Keratinocyte (primary cell): ENCODE measurements around the gene CACNA1C. TPM values are rescaled to one million over a fixed set of nuclear protein-coding genes. Genes with fewer than 3 reads are reported as not detected.
A peak's percentile ranks its signal among the peaks of the same experiment; 100 is the strongest.

Source experiments
- DNase-seq: peaks from one replicate; pipeline ENCODE4 v3.0.0-alpha.2; 2011; ENCODE audit warnings: low read depth, missing footprints, low spot score
- FAIRE-seq: peaks from 2 replicates; lab custom pipeline; 2011; peaks lifted over from hg19 to GRCh38; lab: Jason Lieb, UNC
- H2AFZ ChIP-seq: 2 replicates; pipeline ENCODE4 v1.6.0; 2012; ENCODE audit warnings: low read length, control low read depth, inconsistent platforms; ENCODE audit not compliant: control insufficient read depth
- H3K27ac ChIP-seq: 2 replicates; pipeline ENCODE4 v1.5.1; 2011; ENCODE audit warnings: low read length; ENCODE audit not compliant: control insufficient read depth, insufficient read depth
- H3K27me3 ChIP-seq: 3 replicates; pipeline ENCODE4 v1.6.0; 2011; ENCODE audit warnings: low read length; ENCODE audit not compliant: control insufficient read depth, insufficient read depth; ENCODE audit errors: extremely low read depth
- H3K36me3 ChIP-seq, 2 experiments: 2 replicates in 1 of 2; 3 replicates in 1 of 2; pipeline ENCODE4 v1.5.1; 2011; ENCODE audit warnings: low read length in 2 of 2, mild to moderate bottlenecking in 1 of 2; ENCODE audit not compliant: control insufficient read depth in 2 of 2, insufficient read depth in 2 of 2; ENCODE audit errors: extremely low read depth in 1 of 2
- H3K4me1 ChIP-seq: 3 replicates; pipeline ENCODE4 v1.5.1; 2011; ENCODE audit warnings: low read length; ENCODE audit not compliant: control insufficient read depth, insufficient read depth; ENCODE audit errors: extremely low read depth
- H3K4me2 ChIP-seq: 3 replicates; pipeline ENCODE4 v1.6.0; 2011; ENCODE audit warnings: low read depth, low read length; ENCODE audit not compliant: control insufficient read depth, insufficient read depth; ENCODE audit errors: extremely low read depth
- H3K4me3 ChIP-seq, 3 experiments: fragments of 200-600 bp in 1 of 3; sonication (generic) in 1 of 3; 2 replicates in 2 of 3; 3 replicates in 1 of 3; pipeline ENCODE4 v1.5.1; 2011 to 2016; ENCODE audit warnings: low read length in 3 of 3, mild to moderate bottlenecking in 3 of 3, control low read depth in 2 of 3, inconsistent platforms in 1 of 3, low read depth in 1 of 3, mixed read lengths in 1 of 3, mixed run types in 1 of 3, moderate library complexity in 1 of 3; ENCODE audit not compliant: control insufficient read depth in 2 of 3, insufficient read depth in 2 of 3; ENCODE audit errors: extremely low read depth in 1 of 3
- H3K79me2 ChIP-seq: 2 replicates; pipeline ENCODE4 v1.6.0; 2012; ENCODE audit warnings: low read length; ENCODE audit not compliant: control insufficient read depth, insufficient read depth
- H3K9ac ChIP-seq: 3 replicates; pipeline ENCODE4 v1.6.0; 2011; ENCODE audit warnings: low read length; ENCODE audit not compliant: control insufficient read depth, insufficient read depth; ENCODE audit errors: extremely low read depth
- H3K9me1 ChIP-seq: 3 replicates; pipeline ENCODE4 v1.6.0; 2011; ENCODE audit warnings: low read length; ENCODE audit not compliant: control insufficient read depth, insufficient read depth; ENCODE audit errors: extremely low read depth
- H3K9me3 ChIP-seq: 2 replicates; pipeline ENCODE4 v1.5.1; 2012; ENCODE audit warnings: low read depth, low read length; ENCODE audit not compliant: control insufficient read depth
- H4K20me1 ChIP-seq: 3 replicates; pipeline ENCODE4 v1.6.0; 2011; ENCODE audit warnings: low read length; ENCODE audit not compliant: control insufficient read depth, insufficient read depth; ENCODE audit errors: extremely low read depth
- CTCF ChIP-seq, 3 experiments: IDR thresholded peaks in 1 of 3; conservative IDR thresholded peaks in 1 of 3; optimal IDR thresholded peaks in 1 of 3; 2 replicates in 2 of 3; 3 replicates in 1 of 3; pipeline versions ENCODE3 to v1.5.1; 2011; ENCODE audit warnings: low read length in 3 of 3, mild to moderate bottlenecking in 3 of 3, moderate library complexity in 2 of 3, control low read depth in 1 of 3, inconsistent platforms in 1 of 3; ENCODE audit not compliant: insufficient read depth in 2 of 3; ENCODE audit errors: extremely low read depth in 1 of 3
- EZH2 ChIP-seq: IDR thresholded peaks from one replicate; pipeline ENCODE4 v1.6.1; 2012; ENCODE audit warnings: inconsistent platforms, mild to moderate bottlenecking, low read length, moderate library complexity
- dilution Hi-C: fragments of 300-500 bp; cut with MboI; formaldehyde crosslinking; loops from one replicate; pipeline ENCODE4 v1.7.0; 2020; ENCODE audit warnings: low sequenced_read_pairs; ENCODE audit not compliant: extremely low pct_ligation_motif_present
- polyA plus RNA-seq, 5 experiments: library from polyadenylated mRNA; depleted of rRNA in 3 of 5; stranded (reverse) in 3 of 5; stranded (forward) in 1 of 5; unstranded in 1 of 5; fragments of >200 nt; gene quantifications; 1 replicate in 1 of 5; 2 replicates in 3 of 5; 3 replicates in 1 of 5; pipeline versions ENCODE4 v1.2.1 to v1.2.3, GENCODE V29; 2011 to 2012; ENCODE audit warnings: missing spikeins in 2 of 5, low read depth in 1 of 5, low replicate concordance in 1 of 5

CACNA1C gene
- polyA plus RNA-seq, 1 donor (not counting 4 experiments of a cell fraction or from before 2014, with no cell fraction given) = not detected

- DNase-seq (peak; percentile 2), FAIRE-seq (no peak)
- Histone ChIP-seq H4K20me1 (no peaks in the 10 kb centered on the region), H3K4me1 (peaks cover 8% of the 10 kb centered on the region), H3K27ac (no peak overlapping the region), H2AFZ (peak overlapping the region; percentile 58), H3K36me3 (no peaks in the 10 kb centered on the region), H3K9ac (no peak overlapping the region), H3K27me3 (peaks cover 4% of the 10 kb centered on the region), H3K4me2 (peak overlapping the region; percentile 49), H3K9me1 (no peaks in the 10 kb centered on the region), H3K4me3 (no peak overlapping the region), H3K79me2 (no peaks in the 10 kb centered on the region), H3K9me3 (no peaks in the 10 kb centered on the region)
- no peak for TF ChIP-seq EZH2
- no peak for TF ChIP-seq CTCF (optimal IDR thresholded peaks at IDR 0.05 in 1 of 3, IDR thresholded peaks at IDR 0.05 in 1 of 3, conservative IDR thresholded peaks at IDR 0.05 in 1 of 3; ENCODE audit: extremely low read depth in 1 of 3, insufficient read depth in 2 of 3, low read length in 3 of 3)
- dilution Hi-C loops = no loop called here
Measured at GRCh38 chr12:2198005-2198501, 145.3 kb downstream of the CACNA1C start.

- H3K4me3 ChIP-seq = no peak overlapping the region
- H3K27me3 ChIP-seq = peaks cover 4% of the 10 kb centered on the region
- no peaks in the 10 kb centered on the region for H3K9me3 ChIP-seq
- no peaks in the 10 kb centered on the region for H3K79me2 ChIP-seq
- no peaks in the 10 kb centered on the region for H3K36me3 ChIP-seq
- H3K4me1 ChIP-seq = peaks cover 8% of the 10 kb centered on the region
- FAIRE-seq (no peak), DNase-seq (no peak)
- H3K27ac ChIP-seq = no peak overlapping the region
- dilution Hi-C loops = no loop called here
- H2AFZ ChIP-seq = no peak overlapping the region
- no peaks in the 10 kb centered on the region for H4K20me1 ChIP-seq
- no peak overlapping the region for H3K9ac ChIP-seq
- TF ChIP-seq EZH2 (no peak), CTCF (optimal IDR thresholded peaks at IDR 0.05 in 1 of 3, IDR thresholded peaks at IDR 0.05 in 1 of 3, conservative IDR thresholded peaks at IDR 0.05 in 1 of 3; ENCODE audit: extremely low read depth in 1 of 3, insufficient read depth in 2 of 3, low read length in 3 of 3) (no peak)
- no peaks in the 10 kb centered on the region for H3K9me1 ChIP-seq
- peak overlapping the region; percentile 49 for H3K4me2 ChIP-seq
Measured at GRCh38 chr12:2198542-2198941, 145.8 kb downstream of the CACNA1C start.
